ENCODE results near the gene ZBTB43.
A peak's percentile ranks its signal among the peaks of the same experiment; 100 is the strongest.

ZBTB43 gene

DNA sequence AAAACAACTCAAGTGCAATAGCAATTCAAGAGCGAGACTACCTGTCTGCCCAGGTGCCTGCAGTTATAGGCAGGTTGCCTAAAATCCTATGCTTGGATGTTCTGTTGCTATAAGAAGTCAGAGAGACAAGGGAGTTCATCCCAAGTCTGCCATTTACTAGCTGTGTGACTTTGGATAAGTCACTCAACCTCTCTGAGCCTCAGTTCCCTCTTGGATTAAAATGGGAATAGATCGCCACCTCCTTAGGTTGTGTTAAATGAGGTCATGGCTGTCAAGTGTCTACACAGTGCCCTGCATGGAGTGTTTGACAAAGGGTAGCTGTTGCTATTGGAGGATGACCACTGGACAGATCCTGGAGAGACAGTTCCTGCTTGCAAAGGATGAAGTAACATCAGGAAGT lies 54.3 kb downstream of the ZBTB43 start:
- no peak for DNase-seq (ENCODE audit: low spot score)

DNA sequence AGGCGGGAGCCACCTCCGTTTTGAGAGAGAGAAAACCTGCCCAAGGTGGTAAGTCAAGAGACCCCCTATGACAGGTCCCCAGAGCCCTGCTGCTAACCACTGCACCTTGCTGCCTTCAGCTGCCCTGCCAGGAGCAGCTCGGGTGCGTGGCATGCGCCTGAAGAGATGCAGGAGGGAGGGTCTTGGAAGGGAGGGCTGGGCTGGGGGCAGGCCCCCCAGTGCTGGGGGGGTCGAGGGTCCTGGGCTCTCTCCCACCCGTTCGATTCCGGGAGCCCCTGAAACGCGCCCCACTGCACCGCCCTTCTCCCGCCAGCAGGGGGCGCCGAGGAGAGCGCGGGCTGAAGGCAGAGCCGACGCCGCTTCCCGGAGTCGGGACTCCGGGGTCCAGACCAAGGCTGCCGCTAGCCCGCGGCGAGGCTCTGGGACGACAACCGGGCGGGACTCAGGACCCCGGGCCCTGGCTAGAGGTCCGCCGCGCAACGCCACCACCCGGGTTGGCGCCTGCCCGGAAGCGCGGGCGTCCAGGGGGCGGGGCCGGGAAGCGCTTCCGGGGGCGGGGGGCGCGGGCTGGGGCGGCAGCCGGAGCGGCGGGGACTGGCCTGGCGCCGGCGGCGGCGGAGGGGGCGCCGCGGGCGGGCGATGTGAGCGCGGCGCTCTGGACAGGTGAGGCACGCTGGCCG lies 55.4 kb downstream of the ZBTB43 start, which contains the start of gene ZBTB34:
ZBTB34 (plus strand) TSS at position 563 of the 680 bp plus-strand sequence. CDS start 18,761 bp downstream, outside the sequence.
- peak; percentile 66 for DNase-seq (ENCODE audit: low spot score)

DNA sequence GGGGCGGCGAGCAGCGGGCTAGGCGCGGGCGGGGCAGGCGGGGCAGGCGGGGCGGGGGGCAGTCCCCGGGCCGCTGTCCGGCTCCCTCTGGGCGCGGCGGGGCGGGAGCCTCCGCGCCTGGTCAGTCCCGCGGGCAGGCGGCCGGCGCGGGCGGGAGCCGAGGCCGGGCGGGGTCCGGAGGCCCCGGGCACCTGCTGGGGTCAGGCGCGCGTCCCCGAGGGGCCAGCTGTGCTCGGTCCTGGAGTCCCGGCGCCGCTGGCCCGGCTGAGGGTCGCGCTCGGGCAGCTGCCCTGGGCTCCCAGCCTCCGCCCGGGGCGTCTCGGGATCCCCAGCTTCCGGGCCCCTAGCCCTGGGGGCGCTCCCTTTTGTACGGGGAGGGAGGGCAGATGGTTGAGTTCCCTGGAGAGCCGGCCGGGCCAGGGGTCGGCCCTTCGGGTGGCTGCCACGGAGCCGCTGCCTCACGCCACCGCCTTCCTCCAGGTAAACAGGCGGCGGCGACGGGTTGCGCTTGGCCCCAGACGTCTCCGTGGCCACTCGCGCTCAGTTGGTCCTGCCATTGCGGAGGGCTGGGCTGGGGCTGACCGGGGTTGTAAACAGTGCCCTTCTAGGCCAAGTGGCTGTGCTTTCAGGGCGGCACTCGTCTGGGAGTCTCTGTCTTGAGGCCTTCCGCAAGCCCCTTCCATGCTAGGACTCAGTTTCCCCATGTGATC lies 56.1 kb downstream of the ZBTB43 start:
- DNase-seq (ENCODE audit: low spot score), result peak; percentile 21

DNA sequence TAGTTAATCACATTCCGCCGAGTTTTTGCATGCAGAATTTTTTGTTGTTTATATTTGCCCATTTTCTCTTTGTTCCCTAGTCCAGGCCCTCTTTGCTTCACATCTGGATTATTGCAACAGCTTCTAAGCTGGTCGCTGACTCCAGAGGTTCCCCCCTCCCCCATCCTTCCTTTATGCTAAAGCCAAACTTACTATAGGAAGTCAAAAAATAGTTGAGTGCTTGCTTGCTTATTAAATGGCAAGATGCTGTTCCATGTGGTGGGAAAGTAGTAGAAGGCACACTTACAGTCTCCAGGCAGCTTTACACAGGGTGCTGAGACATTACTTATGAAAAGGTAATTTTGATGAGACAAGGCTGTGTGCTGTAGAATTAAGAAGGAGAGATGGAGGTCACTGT lies 56.9 kb downstream of the ZBTB43 start:
- no peak for DNase-seq (ENCODE audit: low spot score)

DNA sequence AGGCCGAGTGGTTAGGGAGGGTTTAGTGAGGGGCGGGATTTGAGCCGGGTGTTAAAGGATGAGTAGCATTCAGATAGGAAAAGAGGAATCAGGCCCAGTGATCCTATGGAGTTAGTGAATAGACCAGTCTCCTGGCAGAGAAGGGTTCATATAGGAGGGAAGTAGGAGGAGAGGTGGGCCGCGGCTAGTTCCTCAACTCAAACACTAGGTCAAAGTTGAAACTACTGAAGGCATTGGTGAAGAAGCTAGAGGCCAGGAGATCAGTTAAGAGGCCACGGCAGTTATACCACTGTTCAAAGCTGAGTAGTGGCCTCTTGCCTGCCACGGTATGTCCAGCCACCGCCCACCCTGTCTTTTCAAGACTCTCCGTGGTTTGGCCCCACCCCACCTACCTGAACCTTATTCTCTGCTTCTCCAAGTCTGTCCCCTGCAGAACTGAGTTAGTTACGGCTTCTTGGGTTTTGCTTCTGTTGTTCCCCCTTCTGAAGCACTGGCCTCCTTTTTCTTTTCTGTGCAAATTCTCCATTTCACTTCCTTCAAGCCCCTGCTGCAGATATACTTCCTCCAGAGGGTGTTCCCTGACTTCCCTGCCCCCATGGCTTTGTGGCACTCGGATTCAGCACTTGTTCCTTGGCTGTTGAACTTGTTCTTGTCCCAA lies 57.4 kb downstream of the ZBTB43 start:
- DNase-seq (ENCODE audit: low spot score), result no peak

DNA sequence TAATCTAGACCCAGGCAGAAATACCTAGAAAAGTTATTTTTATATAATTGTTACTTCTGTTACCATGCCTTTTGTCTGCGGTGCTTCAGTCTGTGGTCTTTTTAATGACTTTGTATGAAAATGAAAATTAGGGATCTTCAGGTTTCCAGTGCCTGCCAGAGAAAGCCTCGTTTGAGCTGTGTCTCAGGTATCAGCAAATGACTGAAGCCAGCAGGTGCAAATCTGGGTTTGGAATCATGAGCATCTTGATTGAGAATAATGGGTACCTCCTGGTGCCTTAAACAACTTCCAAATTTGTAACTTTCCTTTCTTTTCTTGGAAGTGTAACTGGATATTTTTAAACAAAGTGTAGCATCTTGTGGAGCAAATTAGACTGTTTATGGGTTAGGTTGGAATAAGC lies 59.9 kb downstream of the ZBTB43 start:
- no peak for DNase-seq (ENCODE audit: low spot score)

DNA sequence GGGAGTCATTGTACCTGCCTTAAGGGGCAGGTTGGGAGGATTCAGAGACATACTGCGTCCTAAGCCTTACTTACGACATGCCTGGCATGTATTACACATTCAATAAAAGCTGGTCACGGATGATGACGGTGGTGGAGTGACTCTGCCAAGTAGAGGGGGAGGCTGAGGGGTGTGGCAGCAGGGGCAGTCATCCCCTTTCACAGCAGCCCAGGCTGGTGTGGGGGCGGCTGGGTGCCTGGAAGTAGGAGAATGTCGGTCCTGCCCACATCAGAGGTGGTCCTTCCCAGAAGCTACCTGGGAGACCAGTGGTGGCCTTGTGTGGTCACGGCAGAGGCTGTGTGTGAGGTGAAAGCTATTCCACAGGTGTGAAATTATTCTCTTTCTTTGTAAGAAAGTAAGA lies 64.5 kb downstream of the ZBTB43 start:
- DNase-seq (ENCODE audit: low spot score), result no peak

DNA sequence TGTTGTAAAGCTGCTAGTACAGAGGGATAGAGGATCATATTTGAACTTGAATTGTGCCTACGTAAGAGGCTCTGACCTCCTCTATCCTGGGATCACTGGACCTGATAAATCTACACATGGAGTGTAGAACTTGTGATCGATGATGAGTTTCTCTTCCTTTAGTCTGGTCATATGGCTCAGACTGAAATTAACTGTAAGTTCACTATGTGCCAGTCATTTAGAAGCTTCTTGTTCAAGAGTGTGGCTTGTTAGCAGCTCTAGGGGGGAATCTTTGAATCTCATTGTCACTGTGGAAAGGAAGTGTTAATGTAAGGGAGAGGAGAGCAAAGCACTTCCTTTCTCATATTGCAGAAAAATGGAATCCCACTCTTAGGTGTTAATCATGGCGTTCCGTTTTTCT lies 67.7 kb downstream of the ZBTB43 start:
- no peak for DNase-seq (ENCODE audit: low spot score)

DNA sequence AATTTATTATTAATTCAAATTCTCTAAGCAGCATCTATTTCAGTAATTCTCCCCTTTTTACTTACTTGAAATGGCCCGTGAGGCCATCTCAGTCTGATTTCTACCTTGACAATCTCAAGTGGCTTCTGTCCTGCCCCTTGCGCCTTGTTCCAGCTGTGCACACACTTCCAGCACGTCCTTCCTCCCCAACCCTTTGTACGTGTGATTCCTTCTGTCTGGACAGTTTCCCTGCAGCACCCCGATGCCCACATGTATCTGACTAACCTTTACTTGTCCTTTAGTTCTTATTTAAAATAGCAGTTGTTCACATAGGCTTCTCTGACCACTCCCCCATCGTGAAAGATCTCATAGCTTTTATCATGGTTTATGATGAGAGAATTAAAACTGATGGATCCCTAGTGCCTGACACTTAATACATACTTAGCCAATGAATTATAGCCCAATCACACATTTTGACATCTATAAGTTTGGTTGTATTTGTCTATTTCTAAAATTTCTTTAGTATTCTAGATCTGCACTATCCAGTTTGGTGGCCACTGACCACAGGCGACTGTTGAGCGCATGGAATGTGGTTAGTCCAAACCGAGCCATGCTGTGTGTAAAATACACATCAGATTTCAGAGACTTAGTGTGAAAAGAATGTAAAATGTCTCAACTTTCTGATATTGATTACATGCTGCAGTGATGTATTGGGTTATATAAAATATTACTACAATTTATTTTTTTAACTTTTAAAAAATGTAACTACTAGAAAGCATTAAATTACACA lies 69.9 kb downstream of the ZBTB43 start:
- DNase-seq (ENCODE audit: low spot score), result no peak

DNA sequence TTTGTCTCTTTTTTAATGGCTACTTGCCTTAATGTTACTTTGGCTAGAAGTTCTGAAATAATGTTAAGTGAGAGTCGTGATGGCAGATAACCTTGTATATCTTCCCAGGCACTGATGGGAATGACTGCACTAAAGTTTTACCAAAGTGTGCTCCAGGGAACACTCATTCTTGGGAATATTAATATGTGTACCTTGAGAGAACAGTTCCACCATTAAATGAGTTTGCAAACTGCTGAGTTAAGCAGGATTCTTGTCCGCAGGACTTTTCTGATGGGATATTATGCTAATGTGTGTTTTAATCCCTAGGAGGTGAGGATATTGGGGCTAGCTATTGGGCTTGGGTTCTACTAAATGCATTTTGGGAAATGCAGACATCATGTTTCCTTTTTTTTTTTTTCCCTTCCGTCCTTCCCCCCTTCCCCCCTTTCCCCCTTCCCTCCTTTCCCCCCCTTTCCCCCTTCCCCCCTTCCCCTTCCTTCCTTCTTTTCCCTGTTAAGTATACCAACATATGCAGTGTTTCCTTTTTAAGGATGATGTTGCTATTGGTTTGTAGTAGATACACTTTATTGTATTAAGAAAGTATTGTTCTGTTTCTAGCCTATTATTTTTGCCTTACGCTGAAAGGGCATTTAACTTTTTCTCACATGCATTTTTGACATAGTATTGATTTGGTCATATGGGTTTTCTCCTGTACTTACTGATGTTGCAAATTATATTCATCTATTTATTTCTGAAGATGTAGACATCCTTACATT lies 71.1 kb downstream of the ZBTB43 start:
- no peak for DNase-seq (ENCODE audit: low spot score)

DNA sequence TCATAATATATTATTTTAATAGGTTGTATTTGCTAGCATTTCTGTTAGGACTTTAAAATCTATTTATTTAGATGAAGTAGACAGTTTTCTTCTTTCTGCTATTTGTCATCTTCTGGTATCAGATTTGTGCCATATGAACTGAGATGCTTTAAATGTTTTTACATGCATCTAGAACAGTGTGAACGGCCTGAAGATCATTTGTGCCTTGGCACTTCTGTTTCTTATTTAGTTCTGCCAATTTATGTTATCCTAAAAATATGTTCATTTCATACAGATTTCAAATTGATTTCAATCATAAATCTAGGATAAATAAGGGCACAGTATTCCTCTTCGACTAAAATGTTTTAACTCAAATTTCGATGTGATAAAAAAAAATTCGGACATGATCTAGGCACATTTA lies 71.7 kb downstream of the ZBTB43 start:
- no peak for DNase-seq (ENCODE audit: low spot score)

DNA sequence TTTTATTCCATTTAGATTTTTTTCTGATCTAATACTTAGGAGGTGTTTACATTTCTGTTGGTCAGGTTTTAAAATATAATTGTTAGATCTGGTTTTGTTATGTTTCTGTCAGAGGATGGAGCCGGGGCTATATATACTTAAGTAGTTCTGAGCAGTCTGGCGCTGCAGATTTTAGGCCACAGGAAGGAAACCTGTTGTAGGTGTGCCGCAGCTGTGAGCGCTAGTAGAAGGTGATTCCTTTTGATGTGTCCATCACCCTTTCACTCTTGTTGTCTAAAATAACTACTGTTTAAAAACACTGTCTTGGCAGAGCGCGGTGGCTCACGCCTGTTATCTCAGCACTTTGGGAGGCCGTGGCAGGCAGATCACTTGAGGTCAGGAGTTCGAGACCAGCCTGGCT lies 72.6 kb downstream of the ZBTB43 start:
- DNase-seq (ENCODE audit: low spot score), result no peak

DNA sequence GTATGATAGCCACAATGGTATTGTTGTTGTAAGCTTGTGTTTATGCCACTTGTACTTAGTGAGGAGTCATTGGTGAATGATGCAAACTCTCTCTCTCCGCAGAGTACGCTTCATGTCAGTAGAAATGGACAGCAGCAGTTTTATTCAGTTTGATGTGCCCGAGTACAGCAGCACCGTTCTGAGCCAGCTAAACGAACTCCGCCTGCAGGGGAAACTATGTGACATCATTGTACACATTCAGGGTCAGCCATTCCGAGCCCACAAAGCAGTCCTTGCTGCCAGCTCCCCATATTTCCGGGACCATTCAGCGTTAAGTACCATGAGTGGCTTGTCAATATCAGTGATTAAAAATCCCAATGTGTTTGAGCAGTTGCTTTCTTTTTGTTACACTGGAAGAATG lies 74.4 kb downstream of the ZBTB43 start:
- no peak for DNase-seq (ENCODE audit: low spot score)

DNA sequence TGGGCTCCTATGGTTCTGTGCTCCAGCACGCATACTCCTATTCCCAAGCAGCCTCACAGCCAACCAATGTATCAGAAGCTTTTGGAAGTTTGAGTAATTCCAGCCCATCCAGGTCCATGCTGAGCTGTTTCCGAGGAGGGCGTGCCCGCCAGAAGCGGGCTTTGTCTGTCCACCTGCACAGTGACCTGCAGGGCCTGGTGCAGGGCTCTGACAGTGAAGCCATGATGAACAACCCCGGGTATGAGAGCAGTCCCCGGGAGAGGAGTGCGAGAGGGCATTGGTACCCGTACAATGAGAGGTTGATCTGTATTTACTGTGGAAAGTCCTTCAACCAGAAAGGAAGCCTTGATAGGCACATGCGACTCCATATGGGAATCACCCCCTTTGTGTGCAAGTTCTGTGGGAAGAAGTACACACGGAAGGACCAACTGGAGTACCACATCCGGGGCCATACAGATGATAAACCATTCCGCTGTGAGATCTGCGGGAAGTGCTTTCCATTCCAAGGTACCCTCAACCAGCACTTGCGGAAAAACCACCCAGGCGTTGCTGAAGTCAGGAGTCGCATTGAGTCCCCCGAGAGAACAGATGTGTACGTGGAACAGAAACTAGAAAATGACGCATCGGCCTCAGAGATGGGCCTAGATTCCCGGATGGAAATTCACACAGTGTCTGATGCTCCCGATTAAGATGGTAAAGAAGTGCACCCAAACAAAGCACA lies 75.5 kb downstream of the ZBTB43 start:
- DNase-seq (ENCODE audit: low spot score), result no peak

DNA sequence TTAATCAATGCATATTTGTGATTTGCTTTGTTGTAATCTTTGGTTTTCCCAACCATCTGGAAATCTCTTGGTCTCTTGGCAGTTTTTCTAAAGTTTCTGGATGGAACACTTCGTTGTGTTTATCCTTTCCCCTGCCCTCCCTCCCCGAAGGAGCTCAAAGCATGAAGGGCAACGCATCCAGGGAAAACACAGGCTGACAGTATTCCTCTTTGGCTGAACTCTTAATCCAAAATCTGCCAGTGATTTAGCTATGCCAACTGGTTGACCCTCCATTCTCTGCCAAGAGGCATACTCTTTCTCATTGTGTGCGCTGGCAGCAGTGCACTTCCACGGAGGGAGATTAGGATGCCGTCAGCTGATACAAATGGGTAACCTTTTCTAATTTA lies 76.1 kb downstream of the ZBTB43 start:
- DNase-seq (ENCODE audit: low spot score), result no peak

DNA sequence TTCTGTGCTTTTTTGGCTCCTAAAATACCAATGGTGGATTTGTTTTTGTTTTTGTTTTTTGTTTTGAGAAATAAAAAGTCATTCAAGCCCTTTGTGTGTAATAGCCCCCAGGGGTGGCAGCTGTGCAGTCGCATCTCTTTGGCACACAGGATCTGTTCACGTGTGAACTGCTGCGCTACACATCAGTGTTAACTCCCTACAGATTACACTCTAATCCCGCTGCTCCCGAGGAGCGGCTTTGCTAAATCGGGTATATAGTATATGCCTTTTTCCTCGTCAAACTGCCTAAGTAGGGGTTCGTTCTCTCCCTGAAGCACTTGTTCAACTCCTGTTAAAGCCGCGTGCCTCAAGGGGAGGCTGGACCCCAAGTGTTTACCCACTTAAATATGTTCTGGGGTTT lies 77.9 kb downstream of the ZBTB43 start:
- DNase-seq (ENCODE audit: low spot score), result no peak

DNA sequence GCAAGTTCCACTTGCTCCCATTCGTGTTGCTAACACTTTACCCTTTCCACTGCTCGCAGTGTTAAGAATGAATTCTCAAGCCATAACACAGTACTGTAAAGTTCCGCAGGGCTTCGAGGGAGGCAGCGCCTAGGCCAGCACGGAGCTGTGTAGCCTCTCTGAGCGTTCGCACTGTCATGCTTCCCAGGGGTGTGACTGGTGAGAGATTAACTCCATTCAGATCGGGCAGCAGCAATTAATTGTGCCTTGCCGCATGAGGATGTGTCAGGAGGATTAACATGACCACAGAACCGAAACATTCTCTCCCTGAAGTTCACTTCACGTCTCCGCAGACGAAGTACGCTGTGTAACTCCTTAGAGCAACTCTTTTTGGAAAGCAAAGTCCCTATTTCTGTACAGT lies 78.8 kb downstream of the ZBTB43 start:
- no peak for DNase-seq (ENCODE audit: low spot score)

DNA sequence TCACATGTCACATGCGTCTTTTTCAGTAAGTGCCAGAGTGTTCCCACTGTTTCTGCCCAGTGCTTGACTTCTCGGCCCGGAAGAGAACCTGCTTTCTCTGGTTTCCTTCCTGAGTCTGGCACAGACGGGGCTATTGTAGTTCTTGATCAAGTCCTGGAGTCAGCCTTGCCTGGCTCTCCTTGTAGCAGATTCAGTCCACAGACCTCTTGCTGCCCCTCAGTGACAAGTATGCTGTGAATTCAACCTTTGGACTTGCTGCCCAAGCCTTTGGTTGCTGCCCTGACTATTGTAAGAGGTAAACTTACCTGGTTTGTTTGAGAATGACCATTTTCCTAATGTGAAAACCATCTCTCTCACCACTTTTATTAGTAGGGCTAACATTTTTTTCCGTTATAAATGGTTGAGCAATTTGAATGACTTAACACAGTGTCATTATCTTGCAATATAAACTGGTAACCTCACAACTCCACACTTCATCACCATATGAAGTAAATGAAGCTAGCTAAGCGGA lies 80.3 kb downstream of the ZBTB43 start:
- no peak for DNase-seq (ENCODE audit: low spot score)

DNA sequence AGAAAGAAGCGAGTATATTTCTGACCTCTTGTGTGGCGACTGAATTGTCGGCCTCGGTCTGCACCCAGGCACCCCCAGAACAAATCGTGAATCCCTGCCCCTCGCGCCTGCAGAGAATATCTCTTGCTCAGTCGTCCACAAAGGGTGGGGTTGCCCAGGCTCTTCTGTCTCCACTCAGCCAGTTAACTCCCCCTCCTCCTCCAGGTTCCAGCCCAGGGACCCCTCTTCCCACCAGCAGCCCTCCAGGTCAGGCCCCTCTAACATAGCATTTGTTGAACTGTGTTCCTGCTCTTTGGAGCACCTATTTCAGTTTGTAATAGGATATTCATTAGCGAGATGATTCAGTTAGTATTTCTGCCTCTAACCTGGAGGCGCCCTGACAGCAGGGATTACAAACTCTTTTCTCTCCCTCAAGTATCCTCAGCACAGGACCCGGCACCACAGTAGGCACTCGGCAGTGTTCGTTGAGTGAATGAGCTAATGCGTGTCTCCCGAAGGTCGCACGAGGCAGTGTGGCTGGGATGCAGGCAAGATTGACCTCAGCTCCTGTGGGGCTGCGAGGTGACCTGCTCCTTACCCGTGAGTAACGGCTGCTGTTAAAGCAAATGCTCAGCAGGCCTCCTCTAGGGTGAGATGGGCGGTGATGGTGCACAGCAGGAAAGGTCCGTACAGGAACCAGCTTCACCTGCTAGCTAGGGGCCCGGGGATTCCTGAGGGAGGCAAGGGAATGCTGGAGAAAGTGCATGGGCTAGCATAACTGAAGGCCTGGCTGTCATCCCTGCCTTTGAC lies 81.4 kb downstream of the ZBTB43 start:
- DNase-seq (ENCODE audit: low spot score), result no peak

DNA sequence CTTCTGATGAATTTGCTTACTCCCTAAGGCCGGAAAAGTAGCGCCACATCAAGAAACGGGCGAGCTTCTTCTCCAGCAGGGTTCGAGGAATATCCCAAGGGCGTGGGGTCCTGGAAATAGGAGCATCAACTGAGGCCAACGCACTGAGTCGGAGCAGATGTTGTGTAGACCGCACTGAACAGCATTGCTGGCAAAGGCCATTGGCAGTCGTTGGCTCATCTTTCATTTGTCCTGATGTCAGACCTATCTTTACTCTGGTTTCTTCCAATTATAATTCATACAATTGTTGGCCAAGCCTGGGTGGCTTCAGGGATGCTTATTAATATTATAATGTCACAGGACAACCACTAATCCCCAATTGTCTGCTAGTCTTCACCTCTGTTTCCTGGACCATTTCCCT lies 82.1 kb downstream of the ZBTB43 start:
- DNase-seq (ENCODE audit: low spot score), result no peak
